ENCODE measurements around the gene PABPN1L. TPM values are rescaled to one million over a fixed set of nuclear protein-coding genes. Genes with fewer than 3 reads are reported as not detected.

The PABPN1L gene
- total and polyA plus RNA-seq, 9 of the 15 experiments (the other 6 are each of a cell fraction or from before 2014, with no cell fraction given) = 0.11 to 0.32 TPM; not detected in 7

DNA sequence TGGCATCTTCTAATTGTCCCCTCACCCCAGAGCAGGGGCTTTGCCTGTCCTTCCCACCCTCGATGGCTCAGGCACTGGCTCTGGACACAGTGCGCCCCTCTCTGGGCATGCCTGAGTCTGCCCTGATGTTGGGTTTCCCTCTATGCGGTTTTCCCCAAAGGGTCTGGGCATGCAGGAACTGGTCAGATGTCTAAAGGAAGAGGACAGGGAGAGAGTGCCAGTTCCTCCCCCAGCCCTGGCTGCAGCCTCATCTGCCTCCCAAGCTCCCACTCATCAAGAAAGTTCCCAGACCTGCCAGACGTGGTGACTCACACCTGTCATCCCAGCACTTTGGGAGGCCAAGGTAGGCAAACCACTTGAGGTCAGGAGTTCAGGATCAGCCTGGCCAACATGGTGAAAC is 41.3 kb upstream of the PABPN1L start:
- Histone ChIP-seq H3K9me1 (ENCODE audit: control insufficient read depth, insufficient read depth, low read length) (peaks cover 21% of the 10 kb centered on the region), H3K9ac (ENCODE audit: insufficient read depth in 1 of 2, low read depth in 2 of 2, low read length in 2 of 2) (no peak overlapping the region; a peak in 1 of 4 replicates), H3K79me2 (ENCODE audit: control insufficient read depth, insufficient read depth, low read length) (peaks cover 94% of the 10 kb centered on the region), H4K20me1 (replicated peaks; ENCODE audit: control insufficient read depth, insufficient read depth, low read length) (peaks cover 93% of the 10 kb centered on the region), H3K4me1 (replicated peaks in 1 of 2; ENCODE audit: control insufficient read depth in 2 of 2, insufficient read depth in 2 of 2, low read length in 2 of 2) (peaks cover 8 to 96% of the 10 kb centered on the region in 2 experiments; a peak in 4 of 5 replicates), H2AFZ (ENCODE audit: low read depth, low read length) (no peak overlapping the region), H3K9me3 (replicated peaks; ENCODE audit: control insufficient read depth, insufficient read depth, low read depth, low read length) (no peaks in the 10 kb centered on the region), H3K27ac (ENCODE audit: extremely low read depth, low read depth, low read length) (no peak overlapping the region), H3K27me3 (ENCODE audit: control insufficient read depth in 2 of 2, insufficient read depth in 2 of 2, low read length in 2 of 2) (no peaks in the 10 kb centered on the region), H3K4me2 (ENCODE audit: insufficient read depth, low read length) (no peak overlapping the region), H3K4me3 (no peak overlapping the region), H3K36me3 (ENCODE audit: control insufficient read depth, insufficient read depth, low read length) (peaks cover 73% of the 10 kb centered on the region; the same call in 2 of the 3 replicates)
- DNase-seq (ENCODE audit: extremely low read depth in 1 of 4, low spot score in 3 of 4) = no peak
- WGBS (ENCODE audit: insufficient coverage, low coverage, missing lambda C conversion rate) = 59% methylated on average over 3 of the region's 4 CpGs
- no peak for ATAC-seq
- POLR2A ChIA-PET = interaction anchor here (0.6 kb wide), 1 partner anchor 75 kb away, joined by 3 read pairs; no protein-coding TSS in a partner anchor
- in situ Hi-C loops (cut with MboI) (no loop called here), intact Hi-C loops (cut with micrococcal nuclease) (no loop called here)
- CTCF ChIA-PET (ENCODE audit: low intra/inter-chr PET ratio) = interaction anchor here (0.6 kb wide), 1 partner anchor 750 kb away, joined by 3 read pairs; the partner anchor contains the start of genes CHMP1A and SPATA33
- no TSS peak for BruUV-seq (replicated peaks)
- TF ChIP-seq ZNF174 (CRISPR knock-in tag; IDR thresholded peaks at IDR 0.05) (no peak), ZNF436 (CRISPR knock-in tag; IDR thresholded peaks at IDR 0.05) (no peak), HDGF (IDR thresholded peaks at IDR 0.05) (no peak), HINFP (tag; conservative IDR thresholded peaks at IDR 0.05; ENCODE audit: low read depth) (no peak), KLF13 (tag; IDR thresholded peaks at IDR 0.05; ENCODE audit: borderline replicate concordance, low read depth) (no peak), JUN (IDR thresholded peaks at IDR 0.05; ENCODE audit: borderline replicate concordance, low read depth, low read length) (no peak), JUN (CRISPR knock-in tag; IDR thresholded peaks at IDR 0.05; ENCODE audit: borderline replicate concordance) (no peak), ZFX (CRISPR knock-in tag; IDR thresholded peaks at IDR 0.05) (no peak), HEY1 (CRISPR knock-in tag; IDR thresholded peaks at IDR 0.05; ENCODE audit: borderline replicate concordance) (no peak), HMG20B (CRISPR knock-in tag; IDR thresholded peaks at IDR 0.05) (no peak), DPF2 (IDR thresholded peaks at IDR 0.05) (no peak), PTBP1 (IDR thresholded peaks at IDR 0.05; ENCODE audit: low read depth, low read length) (no peak), MECOM (CRISPR knock-in tag; IDR thresholded peaks at IDR 0.05) (no peak), U2AF2 (optimal IDR thresholded peaks at IDR 0.05; ENCODE audit: low read depth, low read length) (no peak)
- no peak for FAIRE-seq

Measured in K562 (cell line).